Measurements from ENCODE around the gene TIA1. TPM values are rescaled to one million over a fixed set of nuclear protein-coding genes. Genes with fewer than 3 reads are reported as not detected.

The TIA1 gene
- total and polyA plus RNA-seq, 9 donors = 89.0 to 143 (median 115) TPM

DNA sequence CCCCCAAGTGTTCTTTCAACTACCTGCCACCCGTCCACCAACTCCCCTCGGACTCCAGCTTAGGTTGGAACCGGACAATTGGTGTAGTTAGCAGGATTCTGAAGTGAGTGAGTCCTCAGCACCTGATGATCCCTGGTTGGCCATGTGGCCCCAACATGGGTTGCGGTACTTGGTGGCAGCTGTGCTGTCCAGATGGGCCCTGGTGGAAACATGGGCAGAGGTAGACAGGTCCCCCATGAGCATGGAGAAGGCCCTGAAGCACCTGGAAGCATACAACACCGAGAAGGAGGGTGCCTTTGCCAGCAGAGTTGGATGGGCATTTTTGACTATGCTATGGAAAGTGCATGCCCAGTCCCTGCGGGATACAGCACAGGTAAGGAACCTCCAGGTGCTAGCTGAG lies 46.6 kb downstream of the TIA1 start:
- H3K27ac ChIP-seq = no peak overlapping the region
- WGBS, 3 donors = 88 to 94% (median 93%) methylated on average over 6 of the region's 6 CpGs
- no peaks in the 10 kb centered on the region for H3K27me3 ChIP-seq
- intact Hi-C loops (cut with DNase I) = no loop called here
- H3K4me1 ChIP-seq (ENCODE audit: insufficient read depth) = no peaks in the 10 kb centered on the region
- no peak overlapping the region for H3K4me3 ChIP-seq
- H3K36me3 ChIP-seq = no peaks in the 10 kb centered on the region
- no peak for DNase-seq
- no peaks in the 10 kb centered on the region for H3K9me3 ChIP-seq
- no peak for TF ChIP-seq CTCF (IDR thresholded peaks at IDR 0.05)
- no peak for TF ChIP-seq POLR2A (IDR thresholded peaks at IDR 0.05)
- TF ChIP-seq EP300 (IDR thresholded peaks at IDR 0.05) = no peak

GRCh38 chr2:70201225-70201768 lies 47.1 kb downstream of the TIA1 start:
- Histone ChIP-seq H3K27ac (no peak overlapping the region), H3K4me3 (no peak overlapping the region), H3K36me3 (no peaks in the 10 kb centered on the region), H3K27me3 (no peaks in the 10 kb centered on the region), H3K4me1 (ENCODE audit: insufficient read depth) (no peaks in the 10 kb centered on the region), H3K9me3 (no peaks in the 10 kb centered on the region)
- DNase-seq = no peak
- WGBS, 3 donors = 91 to 96% (median 92%) methylated on average over 3 of the region's 3 CpGs
- intact Hi-C loops (cut with DNase I) = no loop called here
- TF ChIP-seq CTCF (IDR thresholded peaks at IDR 0.05) (no peak), POLR2A (IDR thresholded peaks at IDR 0.05) (no peak), EP300 (IDR thresholded peaks at IDR 0.05) (no peak)

GRCh38 chr2:70199320-70199864 lies 49.0 kb downstream of the TIA1 start:
- H3K4me3 ChIP-seq = no peak overlapping the region
- no peaks in the 10 kb centered on the region for H3K27me3 ChIP-seq
- no peaks in the 10 kb centered on the region for H3K36me3 ChIP-seq
- no peak for DNase-seq
- 68 to 83% (median 82%) methylated on average over 4 of the region's 4 CpGs for WGBS, 3 donors
- intact Hi-C loops (cut with DNase I) = no loop called here
- TF ChIP-seq EP300 (IDR thresholded peaks at IDR 0.05) (no peak), POLR2A (IDR thresholded peaks at IDR 0.05) (no peak), CTCF (IDR thresholded peaks at IDR 0.05) (no peak)
- H3K9me3 ChIP-seq = no peaks in the 10 kb centered on the region
- H3K4me1 ChIP-seq (ENCODE audit: insufficient read depth) = no peaks in the 10 kb centered on the region
- no peak overlapping the region for H3K27ac ChIP-seq

GRCh38 chr2:70192516-70192915 lies 55.9 kb downstream of the TIA1 start:
- H3K27me3 ChIP-seq = no peaks in the 10 kb centered on the region
- no peaks in the 10 kb centered on the region for H3K36me3 ChIP-seq
- no peak overlapping the region for H3K27ac ChIP-seq
- no peaks in the 10 kb centered on the region for H3K4me1 ChIP-seq (ENCODE audit: insufficient read depth)
- no peak overlapping the region for H3K4me3 ChIP-seq
- TF ChIP-seq EP300 (IDR thresholded peaks at IDR 0.05) (no peak), POLR2A (IDR thresholded peaks at IDR 0.05) (no peak), CTCF (IDR thresholded peaks at IDR 0.05) (no peak)
- intact Hi-C loops (cut with DNase I) = loop anchor here in 1 of 4 donors (5.0 kb wide), 1 partner anchor 55 kb away; the partner anchor contains the start of gene TIA1
- no peak for DNase-seq
- WGBS, 3 donors = 80 to 87% (median 87%) methylated on average over 5 of the region's 5 CpGs
- H3K9me3 ChIP-seq = no peaks in the 10 kb centered on the region

All from ovary (tissue), 9 donors.